Renal cortical epithelial cell (primary cell): ENCODE results near the gene RESF1. TPM values are rescaled to one million over a fixed set of nuclear protein-coding genes. Genes with fewer than 3 reads are reported as not detected.
"Not testable (repeated sequence)": the region's sequence is repeated elsewhere in the genome, so short reads cannot be mapped to it uniquely, and the experiment has no call there.

Experiments used
- DNase-seq: peaks from one replicate; pipeline ENCODE4 v3.0.0-alpha.2; 2011; ENCODE audit warnings: low read depth
- total RNA-seq: library from RNA; depleted of rRNA; stranded (reverse); fragments of >200 nt; gene quantifications from 2 replicates; pipeline ENCODE4 v1.2.3, GENCODE V29; 2014

The RESF1 gene, protein sequence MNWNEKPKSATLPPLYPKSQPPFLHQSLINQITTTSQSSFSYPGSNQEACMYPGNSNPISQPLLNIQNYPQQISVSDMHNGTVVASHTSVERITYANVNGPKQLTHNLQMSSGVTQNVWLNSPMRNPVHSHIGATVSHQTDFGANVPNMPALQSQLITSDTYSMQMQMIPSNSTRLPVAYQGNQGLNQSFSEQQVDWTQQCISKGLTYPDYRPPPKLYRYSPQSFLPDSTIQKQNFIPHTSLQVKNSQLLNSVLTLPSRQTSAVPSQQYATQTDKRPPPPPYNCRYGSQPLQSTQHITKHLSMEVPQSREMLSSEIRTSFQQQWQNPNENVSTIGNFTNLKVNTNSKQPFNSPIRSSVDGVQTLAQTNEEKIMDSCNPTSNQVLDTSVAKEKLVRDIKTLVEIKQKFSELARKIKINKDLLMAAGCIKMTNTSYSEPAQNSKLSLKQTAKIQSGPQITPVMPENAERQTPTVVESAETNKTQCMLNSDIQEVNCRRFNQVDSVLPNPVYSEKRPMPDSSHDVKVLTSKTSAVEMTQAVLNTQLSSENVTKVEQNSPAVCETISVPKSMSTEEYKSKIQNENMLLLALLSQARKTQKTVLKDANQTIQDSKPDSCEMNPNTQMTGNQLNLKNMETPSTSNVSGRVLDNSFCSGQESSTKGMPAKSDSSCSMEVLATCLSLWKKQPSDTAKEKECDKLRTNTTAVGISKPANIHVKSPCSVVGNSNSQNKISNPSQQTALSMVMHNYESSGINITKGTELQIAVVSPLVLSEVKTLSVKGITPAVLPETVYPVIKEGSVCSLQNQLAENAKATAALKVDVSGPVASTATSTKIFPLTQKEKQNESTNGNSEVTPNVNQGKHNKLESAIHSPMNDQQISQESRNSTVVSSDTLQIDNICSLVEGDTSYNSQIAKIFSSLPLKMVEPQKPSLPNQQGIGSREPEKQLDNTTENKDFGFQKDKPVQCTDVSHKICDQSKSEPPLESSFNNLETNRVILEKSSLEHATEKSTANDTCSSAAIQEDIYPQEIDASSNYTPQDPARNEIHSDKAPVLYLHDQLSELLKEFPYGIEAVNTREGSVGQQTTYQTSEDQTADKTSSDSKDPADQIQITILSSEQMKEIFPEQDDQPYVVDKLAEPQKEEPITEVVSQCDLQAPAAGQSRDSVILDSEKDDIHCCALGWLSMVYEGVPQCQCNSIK (N-terminal part only)
- 20.5 and 88.5 TPM in 2 replicates for total RNA-seq

DNA sequence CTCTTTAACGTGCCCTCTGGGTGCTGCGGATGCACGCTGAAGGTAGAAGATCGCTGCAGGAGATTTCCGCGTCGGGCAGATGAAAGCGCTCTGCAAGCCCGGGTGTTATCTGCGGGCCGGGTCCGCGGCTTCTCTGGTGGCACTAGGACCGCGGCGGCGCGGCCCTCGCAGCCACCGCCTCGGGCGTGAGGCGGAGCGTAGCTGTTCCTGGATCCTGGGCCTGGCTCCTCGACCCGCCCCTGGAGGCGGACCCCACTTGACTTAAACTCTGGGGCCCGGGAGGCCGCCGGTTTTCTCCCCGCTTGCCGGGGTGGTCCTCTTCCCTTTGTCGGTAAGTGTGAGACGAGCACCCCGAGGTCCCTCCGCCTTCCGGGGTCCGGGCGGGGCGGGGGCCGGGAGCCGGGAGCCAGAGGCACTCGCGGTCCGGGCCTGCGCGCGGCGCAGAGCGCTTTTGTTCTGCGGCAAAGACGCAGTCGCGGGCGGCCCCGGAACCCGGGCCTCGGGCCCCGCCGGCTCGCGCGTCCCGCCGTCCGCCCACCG is at the start of gene RESF1:
RESF1 (plus strand) TSS at position 255 of the 540 bp plus-strand sequence. CDS start 21,541 bp downstream, outside the sequence.
- DNase-seq: peak; percentile 68

DNA sequence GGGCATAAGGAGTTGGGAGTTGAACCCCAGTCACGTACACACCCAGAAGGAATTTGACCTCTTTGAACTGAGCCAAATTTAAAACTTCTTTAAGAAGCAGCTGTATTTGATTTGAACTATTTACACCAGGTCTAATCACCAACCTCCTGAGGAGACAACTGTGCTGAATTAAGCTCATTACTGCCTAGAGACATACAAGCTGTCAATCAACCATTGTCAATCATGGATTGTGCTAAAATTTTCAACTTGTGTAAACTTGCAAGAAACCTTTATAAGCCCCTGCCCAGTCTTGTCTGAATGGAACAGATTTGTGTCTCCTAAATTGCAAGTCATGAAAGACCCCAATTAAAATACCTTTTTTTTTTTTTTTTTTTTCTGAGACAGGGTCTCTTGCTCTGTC is 44.3 kb upstream of the RESF1 start:
- DNase-seq: no peak

DNA sequence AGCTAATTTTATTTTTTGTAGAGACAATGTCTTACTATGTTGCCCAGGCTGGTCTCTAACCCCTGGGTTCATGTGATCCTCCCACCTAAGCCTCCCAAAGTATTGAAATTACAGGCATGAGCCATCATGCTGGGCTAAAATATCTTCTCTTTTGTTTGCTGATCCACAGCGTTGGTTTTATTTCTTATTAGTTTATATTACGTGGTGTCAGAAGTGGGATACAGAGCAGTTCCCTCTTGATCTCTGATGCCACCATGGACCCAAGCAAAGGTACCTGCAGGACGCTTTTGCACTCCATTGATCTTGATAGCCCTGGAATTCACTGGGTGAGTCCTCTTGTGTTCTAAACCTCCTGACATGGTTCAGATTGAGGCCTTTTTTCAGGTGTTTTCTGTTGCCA is 43.8 kb upstream of the RESF1 start:
- DNase-seq: no peak

DNA sequence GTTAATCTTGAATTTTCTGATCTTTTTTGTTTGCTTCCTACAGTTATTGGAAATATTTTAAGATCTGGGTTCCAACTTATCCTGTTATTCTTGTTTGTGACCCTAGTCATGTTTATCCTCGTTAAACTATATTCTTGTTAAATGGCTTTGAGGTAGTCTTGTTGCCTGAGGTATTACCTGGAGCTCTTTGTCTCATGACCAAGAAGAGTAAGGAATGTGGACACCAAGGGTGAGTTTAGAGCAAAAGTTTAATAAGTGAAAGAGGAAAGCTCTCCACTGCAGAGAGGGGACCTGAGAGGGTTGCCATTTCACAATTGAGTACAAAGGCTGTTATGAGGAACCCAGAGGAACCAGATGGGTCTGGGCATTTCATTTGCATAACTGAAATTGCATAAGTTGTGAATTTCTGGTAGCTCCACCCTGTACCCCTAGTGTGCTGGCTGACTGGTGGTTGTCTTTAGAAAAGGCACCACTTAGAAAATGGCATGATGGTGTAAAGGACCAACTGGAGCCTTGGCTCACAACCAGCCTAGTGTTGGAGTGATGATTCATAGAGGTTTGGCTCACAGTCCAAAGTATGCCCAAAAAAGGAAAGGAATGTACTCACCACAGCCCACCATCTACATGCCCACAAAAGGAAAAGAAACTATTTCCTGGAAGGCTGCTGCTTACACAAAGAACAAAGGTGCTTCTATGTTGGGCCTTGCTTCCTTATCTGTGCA is 36.7 kb upstream of the RESF1 start:
- DNase-seq: peak; percentile 53

DNA sequence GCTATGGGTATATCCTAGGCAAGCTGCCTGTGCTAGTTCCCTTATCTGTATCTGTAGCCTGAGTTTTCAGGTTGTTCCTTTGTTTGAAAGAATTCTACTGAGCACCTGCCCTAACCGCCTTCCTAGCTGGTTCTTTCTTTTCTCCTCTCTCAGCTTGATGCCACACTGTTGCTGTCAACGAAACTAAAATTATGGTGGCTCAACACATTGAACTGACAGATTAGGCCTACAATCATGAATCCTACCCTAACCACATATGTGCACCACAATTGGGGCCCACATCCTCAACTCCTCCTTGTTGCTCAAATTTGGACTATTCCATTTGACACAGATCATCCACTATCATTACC is 36.2 kb upstream of the RESF1 start:
- no peak for DNase-seq

DNA sequence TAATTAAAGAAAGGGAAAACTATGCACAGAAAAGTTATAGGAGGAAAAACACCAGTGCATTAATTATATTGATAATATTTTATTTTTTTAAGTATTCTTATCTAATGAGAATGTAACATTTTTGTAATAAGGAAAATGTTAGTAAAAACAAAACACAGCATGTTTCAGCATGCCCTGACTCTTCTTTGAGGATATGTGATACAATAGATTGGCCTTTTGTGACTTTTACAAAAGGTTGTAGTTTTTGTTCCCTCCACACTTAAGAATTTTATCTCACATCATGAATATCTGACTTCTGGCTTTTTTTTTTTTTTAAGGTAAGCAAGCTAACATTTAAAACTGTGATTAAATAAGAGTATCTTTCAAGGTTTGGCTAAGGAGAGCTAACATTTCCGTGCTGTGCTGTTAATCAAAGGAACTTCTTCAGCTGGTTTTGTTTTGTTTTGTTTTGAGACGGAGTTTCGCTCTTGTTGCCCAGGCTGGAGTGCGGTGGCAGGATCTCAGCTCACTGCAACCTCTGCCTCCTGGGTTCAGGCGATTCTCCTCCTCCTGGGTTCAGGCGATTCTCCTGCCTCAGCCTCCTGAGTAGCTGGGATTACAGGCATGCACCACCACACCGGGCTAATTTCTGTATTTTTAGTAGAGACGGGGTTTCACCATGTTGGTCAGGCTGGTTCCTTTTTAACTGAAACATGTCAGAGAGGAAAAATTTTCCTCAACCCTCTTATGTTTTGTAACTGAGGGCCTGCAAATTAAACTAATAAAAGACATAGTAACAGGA is 30.8 kb upstream of the RESF1 start:
- DNase-seq: no peak

DNA sequence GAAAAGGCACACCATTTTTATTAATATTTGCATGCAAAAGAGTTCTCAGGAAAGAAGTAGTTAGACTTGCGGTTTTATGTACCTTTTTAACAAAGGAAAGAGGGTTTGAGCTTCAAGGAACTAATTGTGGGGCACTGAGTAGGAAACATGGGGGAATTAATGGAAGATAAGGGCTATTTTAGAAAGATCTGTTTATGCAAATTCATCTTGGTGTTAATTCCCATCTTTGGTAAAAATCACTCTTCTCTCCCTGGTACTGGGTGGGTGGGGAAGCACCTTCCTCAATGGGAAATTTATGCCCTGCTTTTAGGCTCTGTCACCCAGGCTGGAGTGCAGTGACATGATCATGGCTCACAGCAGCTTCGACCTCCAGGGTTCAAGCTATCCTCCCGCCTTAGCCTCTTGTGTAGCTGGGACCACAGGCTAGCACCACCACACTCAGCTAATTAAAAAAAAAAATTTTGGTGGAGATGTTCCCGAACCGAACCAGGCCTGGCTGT is 30.1 kb upstream of the RESF1 start:
- DNase-seq: no peak

DNA sequence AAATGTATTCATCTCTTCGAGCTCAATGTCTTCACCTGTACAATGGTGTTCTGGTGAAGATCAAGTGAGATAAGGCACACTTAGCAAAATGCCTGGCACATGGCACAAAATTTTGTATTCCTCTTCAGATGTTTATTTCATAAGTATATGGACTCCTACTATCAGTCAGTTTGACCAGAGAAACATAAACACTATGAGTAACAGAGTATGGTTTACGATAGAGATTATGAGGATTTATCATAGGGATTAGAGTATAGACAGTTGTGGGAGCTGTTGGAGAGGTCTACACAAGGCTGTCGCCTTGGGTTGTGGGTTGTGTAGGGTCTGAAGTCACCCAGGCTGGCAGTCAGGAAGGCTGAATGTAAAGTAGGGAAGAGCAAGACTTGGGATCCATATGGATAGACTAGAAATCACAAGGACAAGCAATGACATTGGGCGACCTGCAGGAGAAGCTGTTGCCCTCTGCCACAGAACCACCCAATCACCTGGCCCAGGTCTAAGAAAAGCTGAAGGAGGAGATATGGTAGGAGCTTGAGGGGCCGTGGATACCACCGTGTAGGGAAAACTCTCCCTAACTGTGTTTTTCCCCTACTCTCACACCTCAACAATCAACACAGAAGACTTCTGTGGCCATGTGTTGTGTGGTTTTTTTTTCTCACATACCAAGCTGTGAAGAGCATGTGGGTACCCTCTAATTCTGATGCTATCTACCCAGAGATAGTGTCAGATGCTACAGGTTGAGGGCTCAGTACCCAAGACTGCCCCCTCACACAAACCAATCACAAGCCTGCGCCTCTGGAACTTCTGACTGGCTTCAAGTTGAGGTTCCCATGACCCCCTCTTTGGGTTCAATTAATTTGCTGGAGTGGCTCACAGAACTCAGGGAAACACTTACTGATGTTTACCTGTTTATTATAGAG is 27.2 kb upstream of the RESF1 start:
- no peak for DNase-seq

DNA sequence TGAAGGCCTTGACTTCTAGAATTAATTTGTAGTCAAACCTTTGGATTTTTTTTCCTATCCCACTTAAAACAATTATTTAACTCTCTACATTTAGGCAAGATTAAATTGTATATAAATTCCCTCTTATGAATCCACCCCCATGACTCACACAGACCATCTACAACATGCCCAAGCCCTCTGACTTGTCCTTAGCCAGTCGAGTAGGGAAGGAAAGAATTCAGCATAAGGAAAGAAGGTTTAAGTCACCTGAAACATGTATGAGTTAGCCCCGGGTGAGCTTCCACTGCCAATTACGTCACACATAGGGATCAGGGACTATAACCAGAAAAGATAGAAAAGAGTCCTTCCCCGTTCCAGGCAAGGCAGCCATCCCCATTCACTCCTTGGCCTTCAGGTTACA is 14.9 kb upstream of the RESF1 start:
- no peak for DNase-seq

DNA sequence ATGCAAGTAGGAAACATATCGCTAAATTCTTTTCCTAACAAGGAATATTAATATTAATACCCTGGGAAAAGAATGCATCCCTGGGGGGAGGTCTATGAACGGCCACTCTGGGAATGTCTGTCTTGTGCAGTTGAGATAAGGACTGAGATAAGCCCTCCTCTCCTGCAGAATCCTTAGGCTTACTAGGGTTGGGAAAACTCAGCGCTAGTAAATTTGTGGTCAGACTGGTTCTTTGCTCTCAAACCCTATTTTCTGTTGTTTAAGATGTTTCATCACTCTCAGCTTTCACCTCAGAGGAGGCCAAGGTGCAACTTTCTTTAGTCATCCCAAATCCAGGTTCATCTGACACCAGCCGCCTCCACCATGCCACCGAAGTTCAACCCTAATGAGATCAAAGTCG is 11.2 kb upstream of the RESF1 start:
- DNase-seq: no peak

DNA sequence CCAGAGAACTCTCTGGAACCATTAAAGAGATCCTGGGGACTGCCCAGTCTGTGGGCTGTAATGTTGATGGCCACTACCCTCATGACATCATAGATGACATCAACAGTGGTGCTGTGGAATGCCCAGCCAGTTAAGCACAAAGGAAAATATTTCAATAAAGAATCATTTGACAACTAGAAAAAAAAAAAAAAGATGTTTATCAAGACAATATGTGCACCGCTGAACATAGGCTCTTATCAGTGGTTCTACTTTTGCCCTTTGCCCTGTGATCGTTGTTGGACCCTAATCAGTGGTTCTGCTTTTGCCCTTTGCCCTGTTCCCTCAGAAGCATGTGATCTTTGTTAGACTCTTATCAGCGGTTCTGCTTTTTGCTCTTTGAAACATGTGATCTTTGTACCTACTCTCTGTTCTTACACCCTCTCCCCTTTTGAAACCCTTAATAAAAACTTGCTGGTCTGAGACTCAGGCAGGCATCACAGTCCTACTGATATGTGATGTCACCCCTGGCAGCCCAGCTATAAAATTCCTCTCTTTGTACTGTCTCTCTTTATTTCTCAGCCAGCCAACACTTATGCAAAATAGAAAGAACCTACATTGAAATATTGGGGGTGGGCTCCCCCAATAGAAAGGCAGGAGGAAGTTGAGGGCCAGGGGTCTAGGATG is 10.4 kb upstream of the RESF1 start:
- DNase-seq: not testable (repeated sequence)

DNA sequence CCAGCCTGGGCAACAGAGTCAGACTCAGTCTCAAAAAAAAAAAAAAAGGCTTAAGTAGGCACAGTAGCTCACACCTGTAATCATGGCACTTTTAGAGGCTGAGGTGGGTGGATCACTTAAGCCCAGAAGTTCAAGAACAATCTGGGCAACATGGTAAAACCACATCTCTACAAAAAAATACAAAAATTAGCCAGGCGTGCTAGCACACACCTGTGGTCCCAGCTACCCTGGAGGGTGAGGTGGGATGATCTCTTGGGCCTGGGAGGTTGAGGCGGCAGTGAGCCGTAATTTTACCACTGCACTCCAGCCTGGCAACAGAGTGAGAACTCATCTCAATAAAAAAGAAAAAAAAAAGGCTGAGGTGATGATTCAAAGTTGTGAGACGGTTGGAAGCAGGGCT is 9.1 kb upstream of the RESF1 start:
- DNase-seq: no peak

DNA sequence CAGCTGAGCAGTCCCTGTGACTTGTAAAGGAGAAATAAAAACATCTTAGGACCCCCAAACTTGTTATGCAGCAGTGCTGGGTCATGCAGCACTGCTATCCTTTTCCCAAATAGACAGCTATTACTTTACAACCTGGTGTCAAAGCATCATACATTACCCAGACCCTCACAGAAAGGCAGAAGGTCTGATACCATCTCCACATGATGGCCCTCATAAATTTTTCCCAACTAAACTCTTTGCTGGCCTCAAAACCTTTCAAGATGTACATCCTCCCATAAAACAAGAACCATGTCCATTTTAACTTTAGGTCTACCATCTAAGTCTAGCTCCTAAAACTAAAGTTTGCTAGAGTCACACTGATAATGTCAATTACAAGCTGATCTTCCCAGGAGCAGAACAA is 8.7 kb upstream of the RESF1 start:
- DNase-seq: no peak

DNA sequence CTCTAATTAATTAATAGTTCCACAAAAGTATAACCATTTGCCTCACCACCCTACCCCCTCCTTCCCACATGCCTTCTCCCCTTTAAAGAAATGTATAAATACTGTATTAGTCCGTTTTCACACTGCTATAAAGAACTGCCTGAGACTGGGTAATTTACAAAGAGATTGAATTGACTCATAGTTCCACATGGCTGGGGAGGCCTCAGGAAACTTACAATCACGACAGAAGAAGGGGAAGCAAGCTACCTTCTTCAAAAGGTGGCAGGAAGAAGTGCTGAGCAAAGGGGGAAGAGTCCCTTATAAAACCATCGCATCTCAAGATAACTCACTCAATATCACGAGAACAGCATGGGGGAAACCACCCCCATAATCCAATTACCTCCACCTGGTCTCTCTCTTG is 8.2 kb upstream of the RESF1 start:
- no peak for DNase-seq

DNA sequence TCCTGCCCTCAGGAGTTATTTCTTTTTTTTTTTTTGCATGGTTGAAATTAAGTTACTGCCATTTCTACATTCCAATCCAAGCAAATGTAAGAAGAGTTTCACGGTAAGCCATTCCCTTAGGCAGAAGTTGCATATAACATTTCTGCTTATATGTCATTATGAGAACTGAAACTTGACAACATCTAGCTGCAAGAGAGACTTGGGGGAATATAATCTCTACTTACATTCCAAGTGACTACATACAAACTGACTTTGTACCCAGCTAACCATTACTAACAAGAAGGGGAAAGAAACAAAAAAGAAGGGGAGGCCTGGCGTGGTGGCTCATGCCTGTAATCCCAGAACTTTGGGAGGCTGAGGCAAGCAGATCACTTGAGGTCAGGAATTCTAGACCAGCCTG is 7.3 kb upstream of the RESF1 start:
- DNase-seq: no peak

DNA sequence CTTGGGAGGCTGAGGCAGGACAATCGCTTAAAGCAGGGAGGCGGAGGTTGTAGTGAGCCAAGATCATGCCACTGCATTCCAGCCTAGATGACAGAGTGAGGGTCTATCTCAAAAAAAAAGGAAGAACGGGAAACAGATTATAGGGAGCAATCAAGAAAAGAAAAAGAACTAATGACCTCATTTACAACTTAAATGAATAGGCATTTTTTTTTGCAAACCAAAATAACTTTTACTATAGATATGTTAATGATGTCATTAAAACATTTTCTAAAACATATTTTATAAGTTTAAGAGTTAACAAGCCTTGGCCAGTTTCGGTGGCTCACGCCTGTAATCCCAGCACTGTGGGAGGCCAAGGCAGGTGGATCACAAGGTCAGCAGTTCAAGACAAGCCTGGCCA is 6.8 kb upstream of the RESF1 start:
- no peak for DNase-seq

DNA sequence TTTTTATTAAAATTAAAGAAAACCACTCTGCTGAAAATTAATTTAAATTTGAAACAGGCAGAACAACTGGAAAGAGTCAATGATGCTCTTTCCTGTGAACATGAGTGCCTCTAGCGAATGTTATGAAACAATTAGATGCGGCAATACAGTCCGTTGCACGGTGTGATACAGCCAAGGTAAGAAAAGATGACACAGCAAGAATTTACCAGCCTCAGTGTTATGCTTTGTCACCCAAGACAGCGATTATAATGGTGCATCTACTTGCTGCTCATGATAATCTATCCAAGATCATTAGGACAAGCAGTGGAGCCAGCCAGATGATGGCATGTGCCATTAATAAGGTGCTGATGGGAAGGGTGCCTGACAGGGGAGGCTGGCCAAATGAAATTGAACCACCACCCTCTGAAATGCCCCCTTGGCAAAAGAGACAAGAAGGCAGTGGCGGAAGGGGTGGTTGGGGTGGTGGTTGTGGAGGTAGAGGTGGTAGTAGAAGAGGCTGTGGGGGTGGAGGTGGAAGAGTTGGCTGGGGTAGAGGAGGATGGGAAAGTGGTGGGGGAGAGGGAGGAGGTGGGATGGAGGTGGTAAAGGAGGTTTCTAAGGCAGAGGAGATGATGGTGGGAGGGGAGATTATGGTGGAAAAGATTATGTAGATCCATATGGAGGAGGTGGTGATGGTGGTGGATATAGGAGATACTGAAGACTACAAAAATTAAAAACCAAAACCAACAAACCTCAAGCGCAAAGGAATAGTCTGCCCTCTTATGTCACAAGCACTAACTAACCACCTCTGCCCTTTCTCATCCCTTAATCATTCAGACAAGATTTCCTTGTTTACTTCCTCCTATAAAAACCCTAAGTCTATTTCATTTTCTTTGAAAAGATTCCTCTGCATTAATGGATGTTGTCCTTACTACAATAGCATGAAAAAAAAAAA is 4.0 kb upstream of the RESF1 start:
- peak; percentile 3 for DNase-seq
